Stimulated activated CD4-positive, alpha-beta T cell treated with anti-CD3 and anti-CD28 coated beads, Interleukin-2, amount 100 ng/mL, for 24 hours (primary cell): ENCODE measurements around the gene PCK1.

ENCODE experiments used
- DNase-seq, 2 donors: peaks; one replicate each; pipeline ENCODE4 v3.0.0-alpha.2; 2020

The PCK1 gene

DNA sequence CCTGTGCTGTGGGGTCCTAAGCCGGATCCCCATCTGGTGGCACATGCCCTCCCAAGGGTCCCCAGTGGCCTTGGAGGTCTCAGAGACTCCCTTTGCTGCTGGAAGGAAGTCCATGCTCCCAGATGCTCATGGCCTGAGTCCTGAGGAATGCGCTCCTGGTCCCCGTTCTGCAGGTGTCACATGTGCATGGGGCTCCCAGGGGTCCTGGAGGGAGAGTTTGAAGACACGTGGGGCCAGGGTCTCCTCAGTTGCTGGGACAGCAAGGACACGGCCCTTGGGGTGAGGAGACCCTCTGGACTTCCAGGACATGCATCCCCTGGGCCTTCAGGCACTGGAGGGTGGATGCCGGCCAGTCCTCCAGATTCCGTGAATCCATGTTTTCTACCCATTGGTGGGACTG lies 47.6 kb downstream of the PCK1 start:
- no peak for DNase-seq

DNA sequence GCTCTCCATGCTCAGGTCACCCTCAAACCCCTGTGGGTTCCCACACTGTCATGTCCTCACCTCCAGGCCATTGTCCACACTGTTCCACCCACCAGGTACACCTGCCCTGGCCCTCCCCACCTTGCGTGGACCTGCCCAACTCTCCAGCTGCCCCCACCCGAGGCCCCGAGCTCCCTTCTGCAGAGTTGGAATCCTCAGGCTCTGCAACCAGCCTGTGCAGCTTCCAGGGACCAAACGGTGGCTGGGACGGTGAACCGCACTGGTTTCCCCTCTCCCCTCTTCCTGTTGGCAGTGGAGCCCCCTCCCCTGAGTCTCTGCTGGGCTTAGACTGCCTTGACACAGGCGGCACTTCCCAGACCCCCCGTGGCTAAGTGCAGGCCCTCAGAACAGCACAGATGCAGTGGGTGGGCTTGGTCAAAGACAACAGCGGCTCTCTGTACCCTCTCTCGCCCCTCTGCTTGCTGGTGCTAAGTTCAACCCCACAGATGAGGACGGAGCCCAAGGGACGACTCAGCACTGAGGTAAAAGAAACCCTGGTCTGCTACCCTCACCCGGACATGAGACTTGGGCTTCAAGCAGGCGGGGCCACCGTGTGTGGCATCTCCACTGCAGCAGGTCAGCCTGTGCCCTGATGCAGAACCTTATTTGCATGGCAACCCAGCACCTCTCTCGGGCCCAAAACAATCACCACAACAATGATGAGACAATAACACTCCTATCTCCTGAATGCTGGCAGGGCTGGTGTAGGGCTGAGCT lies 48.4 kb downstream of the PCK1 start:
- no peak for DNase-seq

DNA sequence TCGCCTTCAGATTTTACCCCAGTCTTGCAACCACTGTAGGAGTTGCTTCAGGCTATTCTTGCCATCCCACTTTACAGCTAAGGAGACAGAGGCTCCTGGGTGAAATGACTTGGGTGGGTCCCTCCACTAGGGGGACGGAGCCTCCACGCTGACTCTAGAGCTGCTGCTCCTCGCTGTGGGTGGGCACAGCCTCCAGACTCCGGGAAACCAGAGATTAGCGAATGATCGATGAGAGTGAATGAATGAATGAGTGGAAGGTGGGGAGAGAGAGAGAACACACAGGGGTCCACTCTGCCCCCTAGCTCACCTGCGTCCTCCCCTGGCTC lies 48.9 kb downstream of the PCK1 start:
- DNase-seq, result no peak

DNA sequence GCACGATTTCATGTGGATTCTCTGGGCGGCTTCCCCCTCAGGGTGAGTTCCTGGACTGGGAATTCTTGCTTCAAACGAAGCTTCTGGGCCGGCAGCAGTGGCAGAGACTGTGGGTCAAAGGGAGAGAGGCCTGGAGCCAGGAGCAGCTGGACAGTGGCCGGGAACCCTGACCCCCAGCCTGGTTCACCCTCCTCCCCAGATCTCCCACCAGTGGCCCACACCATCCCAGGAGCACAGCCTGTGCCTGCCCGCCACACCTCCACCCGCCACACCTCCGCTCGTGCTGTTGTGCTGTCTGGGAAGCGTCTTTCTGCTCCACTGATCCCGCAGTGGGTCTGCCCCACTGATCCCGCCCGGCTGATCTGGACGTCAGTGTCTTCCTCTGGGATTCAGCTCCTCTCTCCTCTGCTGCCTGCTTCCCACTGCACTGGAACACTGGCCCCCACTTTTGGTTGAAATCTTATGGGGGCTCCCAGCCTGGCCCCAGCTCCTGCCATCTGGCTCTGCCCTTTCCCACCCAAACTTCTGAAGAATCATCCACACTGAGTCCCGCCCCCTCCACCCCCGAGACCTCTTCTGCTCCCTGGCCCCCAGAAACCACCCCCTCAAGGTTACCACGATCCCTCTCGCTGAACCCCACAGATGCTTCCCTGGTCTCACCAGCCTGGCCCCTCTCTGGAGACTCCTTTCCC lies 49.5 kb downstream of the PCK1 start:
- no peak for DNase-seq

DNA sequence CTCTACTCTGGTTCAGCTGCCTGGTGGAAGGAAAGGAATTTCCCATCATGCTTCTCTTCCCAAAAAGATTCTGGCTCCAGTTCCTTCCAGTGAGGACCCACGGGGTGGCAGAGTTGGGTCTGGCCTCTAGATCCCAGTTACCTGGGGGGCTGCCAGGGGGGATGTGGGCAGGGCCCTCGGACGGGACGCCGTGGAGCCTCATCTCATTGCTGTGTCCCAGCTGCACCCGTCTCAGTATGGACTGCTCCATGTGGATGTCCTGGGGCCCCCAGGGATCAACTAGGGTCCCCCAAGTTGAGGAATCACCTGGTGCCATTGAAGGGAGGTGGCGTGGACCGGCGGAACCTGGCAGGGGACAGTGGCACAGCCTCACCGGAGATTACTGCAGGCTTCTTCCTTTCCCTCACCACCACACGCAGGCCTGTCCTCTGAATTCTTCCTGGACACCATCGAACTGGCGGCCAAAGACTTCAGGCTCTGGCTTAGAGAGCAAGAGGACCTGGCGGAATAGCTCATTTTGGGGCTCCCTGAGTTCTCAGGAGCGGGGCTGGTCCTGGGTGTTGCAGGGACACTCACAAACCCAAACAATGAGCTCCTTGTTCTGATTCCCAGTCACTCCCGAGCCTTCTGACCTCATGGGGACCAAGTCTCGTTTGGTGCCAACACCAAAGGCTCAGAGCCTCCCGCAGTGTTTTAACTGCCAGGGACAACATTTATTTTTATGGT lies 50.8 kb downstream of the PCK1 start:
- DNase-seq, result no peak

DNA sequence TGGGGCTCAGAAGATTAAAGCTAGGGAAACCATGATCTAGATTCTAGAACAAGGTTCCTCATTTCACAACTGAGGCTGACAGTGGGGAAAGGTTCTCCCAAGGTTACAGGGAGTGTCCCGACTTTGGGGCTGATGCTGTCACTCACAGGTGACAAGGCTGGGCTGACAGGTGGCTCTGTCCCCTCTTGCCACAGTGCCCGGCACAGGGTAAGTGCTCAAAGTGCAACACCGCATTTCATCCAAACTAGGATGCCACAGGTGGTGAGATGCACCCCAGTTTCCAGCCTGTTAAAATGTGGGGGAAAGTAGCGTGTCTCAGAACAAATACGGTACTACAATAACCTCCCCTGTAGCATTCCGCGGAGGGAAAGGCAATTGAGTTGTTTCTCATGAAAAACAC lies 51.5 kb downstream of the PCK1 start:
- DNase-seq, result no peak

DNA sequence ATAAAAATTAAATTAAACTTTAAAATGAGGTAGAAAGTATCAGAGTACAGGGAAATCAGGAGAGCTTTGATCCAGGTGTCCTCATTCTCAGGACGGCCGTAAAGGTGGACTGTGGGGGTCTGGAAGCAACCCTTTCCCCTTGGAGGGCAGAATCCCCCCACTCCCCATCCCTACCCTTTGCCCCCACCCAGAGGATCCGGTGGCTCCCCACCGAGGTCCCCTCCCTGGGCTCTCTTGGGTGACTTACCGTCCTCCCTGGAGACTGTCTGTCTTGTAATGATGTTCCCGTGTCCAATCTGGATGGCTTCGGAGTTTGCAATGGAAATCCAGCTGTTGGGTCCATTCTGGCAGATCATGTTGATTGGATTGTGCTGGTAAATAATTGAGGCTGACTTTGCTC lies 52.0 kb downstream of the PCK1 start:
- no peak for DNase-seq

DNA sequence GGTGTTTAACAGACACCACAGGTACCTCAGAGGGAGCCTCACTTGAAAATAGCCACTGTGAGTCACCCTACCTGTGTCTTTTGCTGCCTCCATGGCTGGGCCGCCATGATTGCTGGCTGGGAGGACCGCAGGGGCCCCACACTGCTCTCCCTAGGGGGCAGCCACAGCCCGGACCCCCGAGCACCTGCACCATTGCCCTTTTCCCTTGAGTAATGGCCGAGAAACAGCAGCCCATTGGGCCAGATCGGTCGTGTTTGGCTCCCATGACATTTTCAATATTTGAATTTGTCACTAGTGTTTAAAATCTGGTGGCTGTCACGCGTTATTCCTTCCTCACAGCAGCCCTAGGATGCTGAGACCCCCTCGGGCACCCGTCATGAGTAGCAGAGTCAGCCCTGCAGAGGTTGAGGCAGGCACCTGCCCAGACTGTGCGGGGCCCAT lies 52.6 kb downstream of the PCK1 start:
- no peak for DNase-seq

DNA sequence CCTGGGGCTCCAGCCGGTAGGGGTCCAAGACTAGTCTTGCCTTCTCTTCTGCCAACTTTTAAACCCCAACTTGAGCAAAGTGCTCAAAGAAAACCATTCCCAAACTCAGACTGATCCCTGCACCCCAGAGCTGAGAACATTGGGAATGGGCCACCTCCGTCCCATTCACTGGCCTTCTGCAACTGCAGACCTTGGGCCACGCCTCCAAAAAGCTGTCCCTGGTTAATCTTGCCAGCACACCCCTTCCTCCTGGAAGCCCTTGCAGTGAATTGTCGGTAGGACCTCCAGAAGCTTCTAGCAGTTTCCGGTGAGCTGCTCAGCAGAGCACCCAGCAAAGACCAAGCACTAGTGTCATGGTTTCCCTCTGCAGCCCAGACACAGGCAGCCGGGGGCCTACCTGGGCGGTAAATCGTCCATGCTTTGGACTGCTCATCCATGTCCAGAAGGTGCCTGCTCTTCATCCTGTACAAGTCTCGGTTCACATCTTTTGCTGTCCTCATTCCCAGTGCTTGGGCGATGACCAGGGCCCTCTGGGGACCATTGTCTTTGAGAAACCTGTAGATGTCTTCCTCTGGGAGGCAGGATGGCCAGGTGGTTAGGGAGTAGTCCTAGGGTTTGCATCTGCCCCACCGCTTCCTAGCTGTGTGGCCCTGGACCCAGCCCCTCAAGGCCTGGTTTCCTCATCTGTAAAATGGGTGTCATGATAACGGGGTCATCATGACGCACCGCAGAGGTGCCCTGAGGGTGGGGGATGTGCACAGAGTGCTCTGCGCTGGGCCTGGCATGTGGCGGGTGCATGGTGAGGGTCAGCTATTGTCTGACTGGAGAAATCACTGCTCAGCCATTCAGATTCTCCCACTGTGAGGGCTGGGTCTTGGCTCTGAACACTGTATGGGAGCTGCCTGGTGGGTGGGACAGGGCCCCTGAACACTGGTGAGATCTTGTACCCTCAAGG lies 53.9 kb downstream of the PCK1 start:
- no peak for DNase-seq

DNA sequence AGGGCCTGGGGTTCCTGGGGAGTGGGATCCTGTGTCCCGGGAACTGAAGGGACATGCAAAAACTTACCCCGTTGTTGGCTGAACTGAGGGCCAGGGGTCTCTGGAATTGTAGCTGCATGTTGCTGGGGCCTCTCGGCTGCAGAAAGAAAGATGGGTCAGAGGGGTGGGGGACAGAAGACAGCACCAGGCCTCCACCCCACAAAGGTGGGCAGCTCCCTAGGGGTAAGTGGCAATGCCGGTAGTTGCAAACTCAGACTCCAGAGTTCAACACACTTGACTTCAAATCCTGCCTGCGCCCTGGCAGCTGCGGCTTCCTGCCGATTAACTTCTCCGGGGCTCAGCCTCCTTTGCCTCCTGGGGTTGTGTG lies 54.5 kb downstream of the PCK1 start:
- no peak for DNase-seq

DNA sequence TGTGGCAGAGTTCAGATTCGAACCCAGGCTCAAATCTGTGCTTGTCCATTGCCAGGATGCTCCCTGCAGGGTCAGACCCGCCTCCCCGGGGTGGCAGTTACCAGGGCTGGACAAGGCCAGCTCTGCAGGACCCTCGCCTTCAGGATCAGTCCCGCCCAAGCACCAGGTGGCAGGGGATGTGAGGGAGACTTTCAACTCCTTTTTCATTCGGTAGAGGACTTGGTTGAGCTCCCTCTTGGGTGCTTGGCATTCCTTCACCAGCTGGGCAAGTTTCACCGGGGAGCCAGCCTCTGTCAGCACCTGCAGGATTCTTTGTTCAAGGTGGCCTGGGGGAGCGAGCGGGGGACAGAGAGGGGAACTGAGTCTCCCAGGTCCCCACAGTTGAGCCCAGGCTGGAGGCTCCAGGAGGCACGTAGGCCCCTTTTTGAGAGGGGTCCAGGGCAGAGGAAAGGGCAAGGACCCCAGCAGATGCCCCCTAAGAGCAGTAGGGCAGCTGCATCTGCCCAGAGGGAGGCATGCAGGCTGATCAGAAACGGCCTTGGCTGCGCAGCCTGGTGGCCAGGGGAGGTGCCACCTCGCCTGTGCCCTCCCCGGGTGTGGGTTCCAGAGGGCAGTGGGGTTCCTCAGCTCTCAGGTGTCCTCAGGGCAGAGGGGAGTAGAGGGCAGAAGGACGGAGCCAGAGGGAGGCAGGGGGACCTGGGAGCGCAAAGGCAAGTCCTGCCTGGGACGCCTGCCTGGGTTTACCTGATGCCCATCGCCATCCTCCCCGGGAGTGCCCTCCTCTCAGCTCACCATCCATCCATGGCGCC lies 55.4 kb downstream of the PCK1 start:
- DNase-seq, result no peak

DNA sequence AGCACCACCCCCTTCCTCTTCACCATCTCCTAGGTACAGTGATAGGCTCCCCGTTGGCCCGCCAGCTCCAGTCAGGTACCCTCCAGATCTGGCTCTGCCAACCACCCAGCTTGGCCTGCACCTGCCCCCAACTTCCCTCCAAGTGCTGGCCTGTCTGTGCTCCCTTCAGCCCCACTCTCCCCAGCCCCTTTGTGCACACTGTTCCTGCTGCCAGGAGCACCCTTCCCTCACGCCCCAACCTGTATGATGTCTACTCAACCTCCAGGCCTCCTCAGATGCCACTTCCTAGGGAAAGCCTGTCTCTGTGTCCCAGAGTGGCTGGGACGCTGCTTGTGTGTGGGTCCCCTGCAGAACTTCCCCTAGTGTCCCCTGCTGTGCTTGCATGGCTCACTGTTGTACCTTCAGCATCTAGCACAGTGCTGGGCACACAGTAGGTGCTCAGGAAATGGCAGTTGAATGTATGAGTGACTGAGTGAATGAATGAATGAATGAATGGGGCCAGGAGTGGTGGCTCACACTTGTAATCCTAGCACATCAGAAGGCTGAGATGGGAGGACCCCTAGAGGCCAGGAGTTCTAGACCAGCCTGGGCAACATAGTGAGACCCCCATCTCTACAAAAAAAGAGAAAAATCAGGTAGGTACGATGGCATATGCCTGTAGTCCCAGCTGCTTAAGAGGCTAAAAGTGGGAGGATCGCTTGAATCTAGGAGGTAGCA lies 56.3 kb downstream of the PCK1 start:
- no peak for DNase-seq
